Sigmoid colon (tissue), 7 donors: ENCODE results near the gene TULP3. TPM values are rescaled to one million over a fixed set of nuclear protein-coding genes. Genes with fewer than 3 reads are reported as not detected.

ENCODE experiments used
- DNase-seq: peaks from one replicate; pipeline ENCODE4 v3.0.0-alpha.2; 2019
- H3K27ac ChIP-seq, 4 donors: fragments of 200-600 bp; sonication (generic); one replicate each; pipeline ENCODE4 v1.5.1; 2016 to 2019; ENCODE audit warnings: mild to moderate bottlenecking in 1 of 4
- H3K27me3 ChIP-seq, 3 donors: fragments of 200-600 bp; sonication (generic); one replicate each; pipeline ENCODE4 v1.5.1; 2019; ENCODE audit warnings: mild to moderate bottlenecking in 1 of 3
- H3K36me3 ChIP-seq, 4 donors: fragments of 200-600 bp; sonication (generic); one replicate each; pipeline ENCODE4 v1.5.1; 2016 to 2019
- H3K4me1 ChIP-seq, 4 donors: fragments of 200-600 bp; sonication (generic); one replicate each; pipeline ENCODE4 v1.5.1; 2017 to 2019
- H3K4me3 ChIP-seq, 4 donors: fragments of 200-600 bp; sonication (generic); one replicate each; pipeline ENCODE4 v1.5.1; 2017 to 2019; ENCODE audit warnings: mild to moderate bottlenecking in 2 of 4, moderate library complexity in 1 of 4
- H3K9me3 ChIP-seq, 4 donors: fragments of 200-600 bp in 3 of 4; sonication (generic) in 3 of 4; one replicate each; pipeline versions ENCODE4 v1.5.1 to v1.6.1; 2013 to 2019
- CTCF ChIP-seq, 4 experiments: fragments of 450-650 bp in 3 of 4; fragments of 200-600 bp in 1 of 4; IDR thresholded peaks; one replicate each; pipeline ENCODE4 v1.5.1; 2016 to 2019; ENCODE audit warnings: antibody characterized with exemption in 4 of 4, mild to moderate bottlenecking in 3 of 4, moderate library complexity in 2 of 4
- EP300 ChIP-seq, 4 donors: sonication (generic); formaldehyde crosslinking; IDR thresholded peaks; one replicate each; pipeline ENCODE4 v1.6.1; 2017; ENCODE audit warnings: antibody characterized with exemption in 4 of 4
- POLR2A ChIP-seq, 2 donors: fragments of 450-650 bp; IDR thresholded peaks; one replicate each; pipeline ENCODE4 v1.6.1; 2016; ENCODE audit warnings: antibody characterized with exemption in 2 of 2, mild to moderate bottlenecking in 2 of 2, moderate library complexity in 2 of 2
- POLR2AphosphoS5 ChIP-seq, 4 donors: sonication (generic); formaldehyde crosslinking; IDR thresholded peaks; one replicate each; pipeline ENCODE4 v1.6.1; 2017; ENCODE audit warnings: antibody characterized with exemption in 4 of 4
- WGBS, 2 donors: extraction: QIAGEN DNeasy Blood & Tissue Kit; methylation state at CpG; one replicate each; pipeline ENCODE4 v1.1.7; 2013; 5-methylcytosine and 5-hydroxymethylcytosine counted together
- intact Hi-C: fragments of 100-400 bp; cut with DNase I; formaldehyde crosslinking; loops from one replicate; pipeline ENCODE4 v1.15.1; 2023
- polyA plus RNA-seq, 3 donors: library from polyadenylated mRNA; stranded (reverse); fragments of 200-250 nt; gene quantifications; one replicate each; pipeline ENCODE4 v1.2.3, GENCODE V29; 2013
- total RNA-seq, 4 donors: library from RNA; depleted of rRNA; stranded (reverse); fragments of >200 nt; gene quantifications; one replicate each; pipeline ENCODE4 v1.1.0, GENCODE V29; 2016
- donor health status: healthy with polysubstance abuse.
- donor health status: Bipolar disorder and iron deficiency.
- donor health status: healthy.

Gene TULP3
- total and polyA plus RNA-seq, 7 donors: 3.0 to 32.1 (median 17.8) TPM

DNA sequence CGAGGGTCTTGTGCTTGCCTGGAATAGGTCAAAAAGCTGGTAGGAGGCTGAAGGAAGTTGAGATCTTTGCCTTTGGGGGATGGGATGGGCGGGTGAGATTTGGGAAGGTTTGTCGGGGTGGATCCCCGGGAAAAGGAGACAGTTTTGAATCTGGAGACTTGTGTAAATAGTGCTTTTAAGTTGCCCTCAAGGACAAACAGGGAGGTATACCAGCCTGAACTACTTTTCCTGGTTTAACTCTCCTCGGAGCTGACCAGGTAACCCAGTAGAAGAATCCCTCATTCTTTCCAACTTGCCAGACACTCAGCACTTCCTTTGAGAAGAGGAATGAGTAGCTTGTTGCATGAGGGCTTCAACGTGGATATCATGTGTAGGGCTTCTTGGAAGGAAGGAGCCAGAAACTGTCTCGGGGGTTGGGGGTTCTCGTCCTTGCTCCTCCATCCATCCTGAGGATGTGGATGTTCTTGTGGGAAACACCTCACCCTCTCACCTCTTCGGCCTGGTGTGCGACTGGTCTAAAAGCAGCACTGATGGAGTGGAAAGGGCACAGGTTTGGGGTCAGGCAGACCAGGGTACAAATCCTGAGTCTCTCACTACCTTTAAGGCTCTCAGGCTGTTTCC is 70.4 kb downstream of the TULP3 start:
- H3K9me3 ChIP-seq: no peaks in the 10 kb centered on the region
- TF ChIP-seq POLR2AphosphoS5 (IDR thresholded peaks at IDR 0.05) (no peak), EP300 (IDR thresholded peaks at IDR 0.05) (no peak), POLR2A (IDR thresholded peaks at IDR 0.05) (no peak), CTCF (IDR thresholded peaks at IDR 0.05) (no peak)
- H3K4me3 ChIP-seq: peak overlapping the region in 3 of 4 donors; percentile 56 to 69 (median 62)
- H3K27me3 ChIP-seq: no peaks in the 10 kb centered on the region
- 60 to 66% methylated on average over 10 of the region's 10 CpGs for WGBS, 2 donors
- no peak for DNase-seq
- H3K4me1 ChIP-seq: peaks cover 0 to 28% (median 24%) of the 10 kb centered on the region in 4 donors
- H3K27ac ChIP-seq: peak overlapping the region in 2 of 4 donors; percentile 10 to 91
- H3K36me3 ChIP-seq: no peaks in the 10 kb centered on the region
- intact Hi-C loops: loop anchor here (5.0 kb wide), 1 partner anchor 71 kb away; no protein-coding TSS in a partner anchor

DNA sequence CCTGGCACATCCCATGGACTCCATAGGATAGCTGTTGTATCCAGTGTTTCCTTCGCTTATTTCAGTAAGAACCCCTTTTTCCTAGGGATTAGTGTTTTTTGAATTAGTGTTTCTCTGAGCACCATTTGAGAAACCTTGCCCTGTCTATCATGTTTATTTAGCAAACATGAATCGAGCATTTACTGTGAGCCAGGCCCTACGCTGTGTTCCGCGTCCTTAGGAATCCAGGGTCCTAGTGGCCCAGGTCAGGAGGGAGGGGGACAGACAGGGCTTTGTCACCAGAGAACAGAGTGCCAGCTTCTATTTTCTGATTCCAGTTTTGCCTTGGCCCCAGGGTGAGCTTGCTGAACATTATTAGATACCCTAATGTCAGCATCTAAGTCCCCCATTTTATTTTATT is 71.0 kb downstream of the TULP3 start:
- intact Hi-C loops: loop anchor here (5.0 kb wide), 1 partner anchor 71 kb away; no protein-coding TSS in a partner anchor

GRCh38 chr12:2963154-2963759 is 72.6 kb downstream of the TULP3 start:
- peak overlapping the region in 2 of 4 donors; percentile 10 to 49 for H3K27ac ChIP-seq
- 77 to 80% methylated on average over 9 of the region's 9 CpGs for WGBS, 2 donors
- no peaks in the 10 kb centered on the region for H3K27me3 ChIP-seq
- H3K9me3 ChIP-seq: no peaks in the 10 kb centered on the region
- no peak for DNase-seq
- no peak overlapping the region for H3K4me3 ChIP-seq
- H3K4me1 ChIP-seq: peaks cover 0 to 22% (median 20%) of the 10 kb centered on the region in 4 donors
- TF ChIP-seq POLR2A (IDR thresholded peaks at IDR 0.05) (no peak), POLR2AphosphoS5 (IDR thresholded peaks at IDR 0.05) (no peak), CTCF (IDR thresholded peaks at IDR 0.05) (no peak), EP300 (IDR thresholded peaks at IDR 0.05) (no peak)
- no peaks in the 10 kb centered on the region for H3K36me3 ChIP-seq
- intact Hi-C loops: loop anchor here (5.0 kb wide), 1 partner anchor 69 kb away; no protein-coding TSS in a partner anchor

More for the DNA sequence above, 71.0 kb downstream of the TULP3 start:
- DNase-seq: no peak
- Histone ChIP-seq H3K4me1 (peaks cover 0 to 28% (median 24%) of the 10 kb centered on the region in 4 donors), H3K4me3 (no peak overlapping the region), H3K27ac (no peak overlapping the region), H3K36me3 (no peaks in the 10 kb centered on the region), H3K27me3 (no peaks in the 10 kb centered on the region), H3K9me3 (no peaks in the 10 kb centered on the region)
- WGBS, 2 donors: 82 to 86% methylated on average over 5 of the region's 5 CpGs
- TF ChIP-seq CTCF (IDR thresholded peaks at IDR 0.05): no peak
- TF ChIP-seq POLR2A (IDR thresholded peaks at IDR 0.05): no peak
- no peak for TF ChIP-seq EP300 (IDR thresholded peaks at IDR 0.05)
- no peak for TF ChIP-seq POLR2AphosphoS5 (IDR thresholded peaks at IDR 0.05)

GRCh38 chr12:2963760-2964292 is 73.1 kb downstream of the TULP3 start:
- 66 to 89% methylated on average over 15 of the region's 15 CpGs for WGBS, 2 donors
- H3K9me3 ChIP-seq: no peaks in the 10 kb centered on the region
- no peaks in the 10 kb centered on the region for H3K36me3 ChIP-seq
- no peaks in the 10 kb centered on the region for H3K27me3 ChIP-seq
- no peak for TF ChIP-seq POLR2A (IDR thresholded peaks at IDR 0.05)
- TF ChIP-seq EP300 (IDR thresholded peaks at IDR 0.05): no peak
- no peak for TF ChIP-seq POLR2AphosphoS5 (IDR thresholded peaks at IDR 0.05)
- no peak for TF ChIP-seq CTCF (IDR thresholded peaks at IDR 0.05)
- H3K27ac ChIP-seq: peak overlapping the region in 2 of 4 donors; percentile 10 to 49
- intact Hi-C loops: loop anchor here (5.0 kb wide), 1 partner anchor 68 kb away; no protein-coding TSS in a partner anchor
- H3K4me3 ChIP-seq: no peak overlapping the region
- no peak for DNase-seq
- H3K4me1 ChIP-seq: peaks cover 0 to 16% (median 15%) of the 10 kb centered on the region in 4 donors
